Fibroblast of mammary gland (primary cell): ENCODE results near the gene IL4I1.

Experiments
- DNase-seq: peaks from one replicate; pipeline ENCODE4 v3.0.0-alpha.2; 2010; ENCODE audit warnings: low read depth
- H3K4me3 ChIP-seq: 2 replicates; pipeline ENCODE4 v1.5.1; 2011; ENCODE audit warnings: low read depth, mild to moderate bottlenecking, low read length, moderate library complexity; ENCODE audit not compliant: control insufficient read depth
- TF ChIP-seq, protein P1 (sequence below): conservative IDR thresholded peaks from 2 replicates; pipeline ENCODE4 v1.5.1; 2011; ENCODE audit warnings: low read depth, low read length, inconsistent platforms; ENCODE audit not compliant: control insufficient read depth, insufficient read depth

The IL4I1 gene

GRCh38 chr19:49915271-49915670, 18.6 kb upstream of the IL4I1 start:
- H3K4me3 ChIP-seq: no peak overlapping the region
- TF ChIP-seq, protein P1, sequence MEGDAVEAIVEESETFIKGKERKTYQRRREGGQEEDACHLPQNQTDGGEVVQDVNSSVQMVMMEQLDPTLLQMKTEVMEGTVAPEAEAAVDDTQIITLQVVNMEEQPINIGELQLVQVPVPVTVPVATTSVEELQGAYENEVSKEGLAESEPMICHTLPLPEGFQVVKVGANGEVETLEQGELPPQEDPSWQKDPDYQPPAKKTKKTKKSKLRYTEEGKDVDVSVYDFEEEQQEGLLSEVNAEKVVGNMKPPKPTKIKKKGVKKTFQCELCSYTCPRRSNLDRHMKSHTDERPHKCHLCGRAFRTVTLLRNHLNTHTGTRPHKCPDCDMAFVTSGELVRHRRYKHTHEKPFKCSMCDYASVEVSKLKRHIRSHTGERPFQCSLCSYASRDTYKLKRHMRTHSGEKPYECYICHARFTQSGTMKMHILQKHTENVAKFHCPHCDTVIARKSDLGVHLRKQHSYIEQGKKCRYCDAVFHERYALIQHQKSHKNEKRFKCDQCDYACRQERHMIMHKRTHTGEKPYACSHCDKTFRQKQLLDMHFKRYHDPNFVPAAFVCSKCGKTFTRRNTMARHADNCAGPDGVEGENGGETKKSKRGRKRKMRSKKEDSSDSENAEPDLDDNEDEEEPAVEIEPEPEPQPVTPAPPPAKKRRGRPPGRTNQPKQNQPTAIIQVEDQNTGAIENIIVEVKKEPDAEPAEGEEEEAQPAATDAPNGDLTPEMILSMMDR: no peak
- DNase-seq: no peak

GRCh38 chr19:49913720-49914119, 17.0 kb upstream of the IL4I1 start:
- DNase-seq: no peak
- H3K4me3 ChIP-seq: no peak overlapping the region
- TF ChIP-seq, protein P1: no peak

GRCh38 chr19:49912965-49913685, 16.4 kb upstream of the IL4I1 start:
- DNase-seq: no peak
- TF ChIP-seq, protein P1: no peak
- H3K4me3 ChIP-seq: no peak overlapping the region

- no peak overlapping the region for H3K4me3 ChIP-seq
- TF ChIP-seq, protein P1: no peak
- no peak for DNase-seq
Measured at GRCh38 chr19:49911381-49912145, 14.9 kb upstream of the IL4I1 start.

- DNase-seq: no peak
- H3K4me3 ChIP-seq: no peak overlapping the region
- TF ChIP-seq, protein P1: no peak
Measured at GRCh38 chr19:49910179-49910578, 13.5 kb upstream of the IL4I1 start.

- no peak overlapping the region for H3K4me3 ChIP-seq
- no peak for DNase-seq
- TF ChIP-seq, protein P1: no peak
Measured at GRCh38 chr19:49908480-49909420, 12.1 kb upstream of the IL4I1 start.
